ENCODE measurements around the gene SYNC.

- no peak for TF ChIP-seq POLR2A (IDR thresholded peaks at IDR 0.05)
- TF ChIP-seq CTCF (IDR thresholded peaks at IDR 0.05), result no peak
- no peak for TF ChIP-seq EP300 (IDR thresholded peaks at IDR 0.05)
Measured at GRCh38 chr1:32716312-32717148, 14.0 kb upstream of the SYNC start.
